ENCODE results near the gene AGBL3.
A peak's percentile ranks its signal among the peaks of the same experiment; 100 is the strongest.

The AGBL3 gene

DNA sequence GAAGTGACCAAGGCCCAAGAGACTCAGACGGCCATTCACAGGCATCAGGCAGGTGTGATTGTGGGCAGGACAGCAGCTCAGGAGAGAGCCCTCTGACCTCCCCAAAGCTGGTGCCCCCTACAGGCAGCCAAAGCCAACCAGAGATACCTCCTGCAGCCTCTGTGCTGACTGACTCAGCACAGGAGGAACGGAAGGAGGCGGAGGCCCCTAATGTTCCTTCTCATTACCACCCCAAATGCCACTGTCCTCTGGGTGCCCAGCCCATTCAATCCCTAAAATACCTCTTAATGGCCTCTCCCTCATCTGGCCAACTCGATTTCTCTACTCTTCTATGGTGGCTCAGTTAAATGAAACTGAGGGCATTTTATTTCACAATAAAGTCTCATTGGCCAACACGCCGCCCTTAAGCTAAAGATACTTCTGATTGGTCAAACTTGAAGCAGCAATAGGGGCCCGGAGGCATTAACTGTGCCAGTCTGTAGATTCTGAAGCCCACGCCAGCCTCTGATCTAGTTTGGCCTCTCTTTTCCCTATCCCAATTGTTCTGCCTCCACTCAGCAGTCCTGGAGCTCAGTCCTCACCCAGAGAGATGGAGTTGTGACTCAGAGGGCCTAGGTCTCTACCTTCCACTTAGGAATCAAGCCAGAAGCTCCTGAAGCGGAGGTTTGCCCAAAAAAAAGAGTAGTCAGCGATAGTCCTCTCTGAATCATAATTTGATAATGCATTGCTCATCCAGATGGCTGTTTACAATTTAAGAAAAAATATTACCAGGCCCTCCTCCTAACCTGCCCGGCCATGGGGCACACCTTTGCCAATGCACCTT is 183.0 kb downstream of the AGBL3 start:
- DNase-seq, result peak; percentile 82

DNA sequence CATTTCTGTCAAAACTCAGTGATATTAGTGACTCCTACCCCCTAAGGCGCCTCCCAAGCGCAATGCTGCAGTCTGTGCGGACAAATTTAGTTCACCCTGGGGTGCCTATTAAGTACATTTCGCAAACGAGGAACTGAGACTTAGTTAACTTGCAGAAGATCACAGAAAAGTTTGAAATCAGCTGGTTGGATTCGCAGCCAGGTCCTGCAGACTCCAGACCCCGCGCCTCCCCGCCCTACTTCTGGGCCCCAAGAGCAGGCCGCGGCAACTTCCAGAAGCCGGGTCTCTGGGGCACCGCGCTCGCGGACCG is 183.6 kb downstream of the AGBL3 start:
- no peak for DNase-seq

DNA sequence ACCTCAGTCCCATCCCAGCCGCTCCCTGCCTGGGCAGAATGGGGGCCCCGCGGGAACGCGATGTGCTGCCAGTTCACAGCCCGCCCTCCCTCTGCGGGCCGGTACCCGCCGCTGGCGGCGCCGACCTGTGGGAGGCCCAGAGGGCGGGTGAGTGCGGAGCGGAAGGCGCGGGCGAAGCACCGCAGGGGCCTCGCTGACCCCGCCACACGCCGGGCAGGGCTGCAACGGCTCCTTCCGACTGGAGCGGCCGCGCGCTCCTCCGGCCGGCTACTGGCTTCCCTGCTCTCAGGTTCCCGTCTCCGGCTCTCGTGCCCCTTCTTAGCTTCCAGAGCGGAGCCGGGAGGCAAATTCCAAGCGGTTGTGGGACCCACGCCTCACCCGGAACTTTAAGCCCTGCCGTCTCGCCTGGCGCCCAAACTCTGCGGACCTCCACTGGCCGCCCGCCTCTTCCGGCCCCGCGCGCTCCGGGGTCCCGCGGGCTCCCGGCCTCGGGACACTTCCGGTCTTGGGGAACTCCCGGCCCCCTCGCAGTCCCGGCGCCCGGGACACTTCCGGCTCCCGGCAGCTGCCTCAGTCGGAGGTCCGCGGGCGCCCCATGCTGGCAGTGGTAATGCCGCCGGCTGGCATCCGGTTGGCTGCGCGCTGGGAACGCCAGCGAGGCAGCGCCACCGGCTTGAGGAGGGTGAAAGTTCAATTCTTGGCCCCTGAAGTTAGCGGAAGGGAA is 184.1 kb downstream of the AGBL3 start, which contains the start of gene CYREN:
CYREN (minus strand) TSS at position 434 of the 724 bp plus-strand sequence. CDS start 1,785 bp downstream, outside the sequence.
- DNase-seq, result peak; percentile 94

DNA sequence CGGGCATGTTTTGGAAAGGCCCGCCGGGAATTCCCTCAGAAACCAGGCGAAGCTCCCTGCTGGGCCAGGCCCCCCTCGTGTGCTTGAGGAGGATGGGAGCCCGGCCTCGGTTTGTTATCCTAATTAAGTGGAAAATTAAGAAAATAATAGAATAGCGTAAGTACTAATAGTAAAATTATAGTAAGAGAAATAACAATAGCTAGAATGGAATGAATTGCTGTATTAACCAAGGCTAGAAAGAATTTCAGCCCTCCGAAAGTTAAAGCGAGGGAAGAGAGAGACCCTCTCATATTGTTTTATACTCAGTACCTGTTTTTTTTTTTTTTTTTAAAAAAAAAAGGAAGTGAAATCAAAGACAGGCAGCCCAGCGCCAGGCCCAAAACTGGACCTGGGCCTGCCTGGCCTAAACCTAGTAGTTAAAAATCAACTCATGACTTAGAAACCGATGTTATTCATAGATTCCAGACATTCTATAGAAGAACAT is 184.7 kb downstream of the AGBL3 start:
- DNase-seq, result peak; percentile 14

DNA sequence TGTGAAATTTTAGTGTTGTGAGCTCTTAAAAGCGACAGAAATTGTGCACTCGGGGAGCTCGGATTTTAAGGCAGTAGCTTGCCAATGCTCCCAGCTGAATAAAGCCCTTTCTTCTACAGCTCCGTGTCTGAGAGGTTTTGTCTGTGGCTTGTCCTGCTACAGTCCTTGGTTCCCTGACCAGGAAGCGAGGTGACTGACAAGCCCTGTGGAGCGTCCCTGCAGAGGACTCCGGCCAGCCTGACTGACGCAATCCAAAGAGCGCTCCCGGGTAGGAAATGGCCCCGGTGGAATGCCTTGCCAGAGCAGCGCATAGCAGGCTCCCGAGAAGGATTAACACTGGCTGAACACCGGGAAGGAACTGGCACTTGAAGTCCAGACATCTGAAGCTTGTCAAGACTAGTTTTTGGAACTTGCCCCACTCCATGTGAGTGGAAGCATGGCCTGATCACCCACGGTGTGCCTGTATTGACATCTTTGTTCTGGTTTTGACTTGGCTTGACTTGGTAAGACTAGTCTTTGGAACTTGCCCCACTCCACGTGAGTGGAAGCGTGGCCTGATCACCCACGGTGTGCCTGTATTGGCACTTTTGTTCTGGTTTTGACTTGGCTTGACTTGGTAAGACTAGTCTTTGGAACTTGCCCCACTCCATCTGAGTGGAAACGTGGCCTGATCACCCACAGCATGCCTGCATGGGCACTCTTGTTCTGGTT is 185.4 kb downstream of the AGBL3 start:
- peak; percentile 31 for DNase-seq

DNA sequence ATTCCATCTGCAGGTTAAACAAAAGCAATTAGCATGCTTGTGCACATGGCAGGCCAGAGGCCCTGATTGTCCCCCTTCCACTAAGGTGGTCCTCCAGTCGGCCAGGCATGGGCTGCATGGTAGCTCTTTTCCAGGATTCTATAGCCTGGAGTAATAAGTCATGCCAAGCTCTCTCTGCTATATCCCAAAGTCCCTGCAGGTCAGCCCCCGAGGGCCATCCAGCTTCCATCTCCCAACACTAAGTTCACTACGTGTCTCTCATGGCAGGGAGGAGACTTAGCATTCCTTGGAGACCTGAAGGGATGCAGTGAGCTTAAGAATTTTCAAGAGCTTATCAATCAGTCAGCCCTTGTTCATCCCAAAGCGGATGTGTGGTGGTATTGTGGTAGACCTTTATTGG is 187.6 kb downstream of the AGBL3 start:
- DNase-seq, result peak; percentile 14

DNA sequence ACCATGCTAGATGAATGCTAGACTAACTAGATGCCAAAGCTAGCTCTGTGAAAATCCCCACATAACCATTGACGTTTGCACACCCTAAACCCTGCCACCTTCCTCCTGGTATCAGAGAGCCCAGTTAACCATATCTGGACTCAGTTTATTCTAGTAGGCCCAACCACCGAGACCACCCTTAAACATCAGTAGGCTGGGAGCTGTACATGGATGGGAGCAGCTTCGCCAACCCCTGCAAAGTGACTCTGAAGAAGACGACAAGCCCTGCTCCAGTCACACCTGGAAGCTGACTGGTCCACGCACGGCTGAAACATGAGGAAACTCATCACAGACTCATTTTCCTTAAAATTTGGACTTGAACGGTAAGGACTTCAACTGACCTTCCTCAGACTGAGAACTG is 188.6 kb downstream of the AGBL3 start:
- no peak for DNase-seq

DNA sequence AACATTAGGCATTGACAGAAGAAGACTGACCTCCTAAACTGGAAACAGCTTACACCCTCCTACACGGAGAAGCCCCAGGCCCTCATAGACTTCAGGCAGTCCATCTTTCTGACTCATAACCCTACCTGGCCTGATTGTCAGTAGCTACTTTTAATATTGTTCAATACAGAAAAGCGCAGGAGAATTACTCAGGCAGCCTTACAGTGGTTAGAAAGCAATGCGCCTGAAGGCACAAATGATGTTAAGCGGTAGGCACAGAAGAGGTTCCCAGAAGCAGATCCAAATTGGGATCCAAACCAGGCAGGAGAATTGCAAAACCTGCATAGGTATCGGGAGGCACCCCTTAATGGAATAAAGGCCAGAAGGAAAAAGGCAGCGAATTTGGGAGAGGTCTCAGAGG is 189.6 kb downstream of the AGBL3 start:
- no peak for DNase-seq

DNA sequence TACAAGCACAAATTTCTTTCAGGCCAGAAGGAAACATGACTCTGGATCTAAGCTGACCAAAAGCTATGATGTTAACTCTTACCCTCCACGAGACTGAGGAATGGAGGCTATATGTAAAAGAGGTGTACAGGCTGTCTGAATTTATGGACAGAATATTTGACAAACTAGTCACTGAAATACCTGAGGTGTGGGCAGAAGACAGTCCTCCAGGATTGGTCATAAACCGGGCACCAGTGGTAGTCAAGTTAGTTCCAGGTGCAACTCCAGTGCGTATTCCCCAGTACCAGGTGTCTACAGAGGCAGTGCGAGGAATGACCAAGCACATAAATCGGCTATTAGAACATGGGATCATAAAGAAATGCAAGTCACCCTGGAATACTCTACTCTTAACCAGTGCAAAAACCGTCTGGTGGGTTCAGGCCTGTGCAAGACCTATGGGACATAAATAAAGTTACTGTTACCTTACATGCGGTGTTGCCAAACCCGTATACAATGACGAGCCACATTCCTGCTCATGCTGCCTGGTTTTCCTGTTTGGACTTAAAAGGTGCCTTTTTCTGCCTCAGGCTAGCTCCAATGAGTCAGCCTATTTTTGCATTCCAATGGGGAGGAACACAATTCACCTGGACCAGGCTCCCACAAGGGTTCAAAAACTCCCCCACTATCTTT is 190.9 kb downstream of the AGBL3 start:
- peak; percentile 5 for DNase-seq

DNA sequence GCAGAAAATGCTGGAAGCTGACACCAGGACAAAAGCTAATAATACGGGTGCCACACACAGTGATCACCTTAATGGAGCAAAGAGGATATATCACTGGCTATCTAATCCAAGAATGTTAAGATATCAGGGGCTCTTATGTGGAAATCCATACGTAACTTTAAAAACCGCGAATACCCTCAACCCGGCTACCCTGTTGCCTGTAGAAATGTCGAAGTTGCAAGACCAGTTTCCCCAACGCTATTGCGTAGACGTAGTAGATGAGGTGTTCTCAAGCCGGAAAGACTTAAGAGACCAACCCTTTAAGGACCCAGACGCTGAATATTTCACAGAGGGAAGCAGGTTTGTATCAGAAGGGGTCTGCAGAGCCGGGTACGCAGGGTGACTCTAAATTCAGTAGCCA is 192.1 kb downstream of the AGBL3 start:
- peak; percentile 11 for DNase-seq

DNA sequence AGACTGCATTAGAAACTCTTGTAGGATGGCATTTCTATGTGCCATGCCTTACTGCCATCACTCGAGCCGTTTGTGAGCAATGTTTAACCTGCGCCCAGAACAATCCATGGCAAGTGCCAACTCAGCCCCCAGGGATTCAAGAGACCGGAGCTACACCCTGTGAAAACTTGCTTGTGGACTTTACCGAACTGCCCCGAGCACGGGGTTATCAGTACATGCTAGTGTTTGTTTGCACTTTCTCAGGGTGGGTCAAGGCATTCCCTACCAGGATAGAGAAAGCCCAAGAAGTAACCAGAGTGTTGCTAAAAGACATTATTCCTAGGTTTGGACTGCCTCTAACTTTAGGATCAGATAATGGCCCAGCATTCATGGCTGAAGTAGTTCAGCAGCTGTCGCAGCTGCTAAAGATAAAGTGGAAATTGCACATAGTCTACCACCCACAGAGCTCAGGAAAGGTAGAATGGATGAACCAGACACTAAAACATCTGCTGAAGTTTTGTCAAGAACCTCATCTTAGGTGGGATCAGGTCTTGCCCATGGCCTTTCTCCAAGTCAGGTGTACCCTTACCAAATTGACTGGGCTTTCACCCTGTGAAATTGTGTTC is 193.1 kb downstream of the AGBL3 start:
- DNase-seq, result no peak

DNA sequence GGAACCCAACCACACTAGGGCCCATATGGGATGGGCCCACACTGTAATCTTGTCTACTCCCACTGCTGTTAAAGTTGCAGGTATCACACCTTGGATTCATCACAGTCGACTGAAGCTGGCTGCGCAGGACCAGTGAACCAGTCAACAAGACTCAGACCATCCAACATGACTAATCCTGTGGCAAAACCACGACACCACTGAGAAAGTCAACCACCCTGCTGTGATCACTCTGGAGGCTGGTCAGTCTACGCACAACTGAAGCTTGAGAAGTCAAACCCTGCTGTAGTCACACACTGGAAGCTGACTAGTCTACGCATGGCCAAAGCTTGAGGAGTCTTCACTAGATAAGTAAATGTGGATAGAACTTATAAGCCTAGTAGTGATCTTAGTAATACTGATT is 193.8 kb downstream of the AGBL3 start:
- DNase-seq, result no peak

DNA sequence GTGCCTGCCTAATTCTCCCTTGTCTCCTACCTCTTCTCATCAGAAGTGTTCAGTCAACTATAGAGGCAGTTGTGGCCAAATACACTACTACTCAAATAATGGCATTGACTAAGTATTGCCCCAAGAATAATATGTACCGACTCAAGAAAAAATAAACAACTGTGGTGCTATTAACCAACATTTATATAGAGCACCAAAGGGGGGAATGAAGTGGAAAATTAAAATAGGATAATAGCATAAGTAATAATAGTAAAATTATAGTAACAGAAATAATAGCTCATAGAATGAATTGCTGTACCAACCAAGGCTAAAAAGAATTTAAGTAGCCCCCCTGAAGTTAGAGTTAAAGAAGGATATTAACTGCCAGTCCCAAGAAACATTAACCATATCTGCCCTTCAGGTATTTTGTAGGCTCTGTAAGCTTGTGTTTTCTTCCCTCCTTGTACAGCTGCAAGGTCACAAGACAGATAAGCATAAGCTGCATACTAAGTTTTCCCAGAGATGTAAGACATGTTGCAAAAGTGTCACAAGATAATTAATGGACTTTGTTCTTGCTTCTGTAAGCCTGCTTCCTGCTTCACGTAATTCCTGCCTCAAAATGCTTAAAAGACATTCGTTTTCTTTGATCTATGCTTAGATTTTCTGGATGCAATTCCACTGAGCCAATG is 195.1 kb downstream of the AGBL3 start:
- DNase-seq, result no peak

DNA sequence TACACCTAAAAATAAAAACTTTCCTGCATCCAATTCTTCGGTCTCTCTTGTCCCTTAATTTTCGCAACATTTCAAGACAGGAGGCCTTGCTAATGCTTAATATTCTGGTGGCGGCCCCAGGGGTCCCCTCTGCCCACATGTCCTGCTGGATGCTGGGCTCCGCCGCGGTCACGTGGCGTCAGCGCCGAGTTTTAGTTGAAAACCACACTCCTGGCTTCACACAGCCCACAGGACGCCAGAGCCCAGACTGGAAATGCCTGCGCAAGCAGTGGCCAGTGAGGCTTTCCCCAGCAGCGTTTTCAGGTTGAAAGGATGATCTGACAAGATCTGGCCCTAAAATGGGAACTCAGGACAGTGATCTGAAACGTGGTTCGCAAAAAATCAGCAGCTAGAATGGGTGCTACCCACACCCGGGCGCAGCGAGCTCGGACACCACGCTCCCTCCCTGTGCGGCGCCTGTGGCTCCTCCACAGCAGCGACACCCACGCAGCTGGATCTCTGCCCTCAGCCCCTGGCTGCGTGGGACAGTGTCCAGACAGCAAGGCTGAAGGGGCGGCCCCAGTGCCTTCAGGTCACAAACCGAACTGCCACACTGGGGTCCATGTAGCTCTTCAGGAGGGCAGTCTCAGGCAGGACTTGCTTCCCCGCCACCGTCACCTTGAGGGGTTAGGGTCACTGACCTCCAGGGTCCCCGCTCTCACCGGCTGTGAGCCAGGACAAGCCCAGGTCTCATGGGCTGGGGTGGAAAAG is 195.8 kb downstream of the AGBL3 start:
- DNase-seq, result no peak

DNA sequence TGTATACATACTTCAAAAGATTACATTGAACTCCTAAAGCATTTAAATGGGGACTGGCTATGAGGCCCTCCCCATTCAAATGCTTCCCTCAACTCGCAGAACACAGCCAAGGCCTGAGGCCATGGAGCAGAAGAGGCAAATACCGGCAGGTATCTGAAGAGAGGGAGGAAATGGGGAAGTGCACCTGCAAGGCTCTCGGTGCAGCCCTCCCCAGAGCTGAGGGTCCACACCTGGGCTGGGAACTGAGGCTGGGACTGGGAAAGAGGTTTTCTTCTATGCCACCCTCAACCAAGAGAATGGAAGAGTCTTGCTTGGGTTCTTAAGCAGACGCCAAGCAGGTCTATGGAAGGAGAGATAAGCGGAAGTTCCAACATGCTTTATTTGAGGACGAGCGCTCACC is 197.2 kb downstream of the AGBL3 start:
- no peak for DNase-seq

DNA sequence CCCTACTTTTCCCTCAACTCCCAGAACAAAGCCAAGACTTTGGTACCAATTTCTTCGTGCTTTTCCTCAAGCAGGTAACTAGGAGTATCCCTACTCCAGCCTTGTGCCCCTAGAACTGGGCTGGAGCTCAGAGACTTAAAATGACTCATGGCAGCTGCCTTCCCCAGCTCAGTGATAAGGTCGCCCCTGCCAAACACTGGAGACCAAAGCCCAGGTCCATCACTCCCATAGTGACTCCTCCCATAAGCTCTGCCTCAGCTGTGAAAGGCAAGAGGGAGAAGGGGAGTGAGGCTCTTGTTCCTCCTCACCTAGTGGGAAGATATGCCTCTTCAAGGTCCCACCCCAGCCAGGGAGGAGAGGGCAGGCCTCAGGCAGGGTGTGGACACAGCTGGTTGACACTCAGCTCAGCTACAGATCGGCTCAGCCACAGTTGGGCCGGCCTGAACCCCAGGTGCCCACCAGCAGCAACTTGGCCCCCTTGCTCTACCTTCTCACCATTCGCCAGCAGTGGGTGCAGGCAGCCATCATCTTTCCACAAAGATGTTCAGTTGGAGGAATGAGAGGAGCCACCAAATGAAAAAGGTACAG is 198.0 kb downstream of the AGBL3 start:
- no peak for DNase-seq

All from stimulated activated CD8-positive, alpha-beta memory T cell treated with anti-CD3 and anti-CD28 coated beads, Interleukin-4, amount 100 ng/mL, for 48 hours (primary cell).